ENCODE data around the gene IFNG. TPM values are rescaled to one million over a fixed set of nuclear protein-coding genes. Genes with fewer than 3 reads are reported as not detected.

Gene IFNG
- total RNA-seq, 1 experiment from 2014 or later, result not detected

Other genes starting within 250 kb of the IFNG start
- gene IFNG-AS1, start 170.3 kb downstream of the IFNG start, total RNA-seq (2014; rRNA removed; shearing (Covaris generic)), result not detected in 2 replicates
- not detected in 2 replicates for gene IL26, start 66.1 kb upstream of the IFNG start, total RNA-seq (2014; rRNA removed; shearing (Covaris generic))
- gene IL22, start 93.9 kb upstream of the IFNG start, total RNA-seq (2014; rRNA removed; shearing (Covaris generic)), result not detected in 2 replicates
- gene MDM1, start 172.6 kb upstream of the IFNG start, total RNA-seq (2014; rRNA removed; shearing (Covaris generic)), result 11.5 and 12.7 TPM in 2 replicates

Measured in SK-MEL-5 (cell line).